PC-3 (cell line): ENCODE measurements around the gene DIRAS1. TPM values are rescaled to one million over a fixed set of nuclear protein-coding genes. Genes with fewer than 3 reads are reported as not detected.

Experiments
- ATAC-seq: fragments of 200-7000 bp; cut with Tn5 transposase; 2 replicates; pipeline ENCODE4 v1.9.1; 2020; ENCODE audit warnings: mild to moderate bottlenecking, moderate library complexity
- BruUV-seq: library from RNA; stranded (reverse); fragments of 400-500 nt; replicated peaks from 2 replicates; lab custom pipeline; 2021; lab: Mats Ljungman, UMichigan
- CTCF ChIA-PET: fragments of 300-600 bp; sonication (Branson Sonifier 250); formaldehyde crosslinking; loops from one replicate; lab custom pipeline; 2022; ENCODE audit warnings: antibody characterized with exemption; lab: Charles Lee
- POLR2A ChIA-PET: fragments of 300-600 bp; sonication (Branson Sonifier 250); formaldehyde crosslinking; loops from one replicate; lab custom pipeline; 2022; ENCODE audit warnings: antibody characterized with exemption; ENCODE audit not compliant: unreplicated experiment; lab: Charles Lee
- DNase-seq: peaks from one replicate; pipeline ENCODE4 v3.0.0-alpha.2; 2015
- H2AFZ ChIP-seq: fragments of 300-600 bp; sonication (generic); 2 replicates; pipeline ENCODE4 v1.6.0; 2016; ENCODE audit warnings: antibody characterized with exemption, low read length
- H3F3A ChIP-seq: fragments of 300-600 bp; sonication (generic); one replicate; pipeline ENCODE4 v1.6.0; 2017; ENCODE audit warnings: antibody characterized with exemption, low read length, control low read depth, mild to moderate bottlenecking; ENCODE audit not compliant: unreplicated experiment
- H3K27ac ChIP-seq: fragments of 300-600 bp; sonication (generic); 2 replicates; pipeline ENCODE4 v1.5.1; 2016; ENCODE audit warnings: mild to moderate bottlenecking, low read length
- H3K27me3 ChIP-seq: fragments of 300-600 bp; sonication (generic); 2 replicates; pipeline ENCODE4 v1.6.1; 2016; ENCODE audit warnings: low read length, mixed read lengths
- H3K36me3 ChIP-seq: fragments of 300-600 bp; sonication (generic); 2 replicates; pipeline ENCODE4 v1.6.1; 2016; ENCODE audit warnings: low read depth, mixed run types, low read length, mixed read lengths
- H3K4me1 ChIP-seq: fragments of 300-600 bp; sonication (generic); 2 replicates; pipeline ENCODE4 v1.5.1; 2016; ENCODE audit warnings: low read length; ENCODE audit not compliant: insufficient read depth
- H3K4me2 ChIP-seq: fragments of 300-600 bp; sonication (generic); 2 replicates; pipeline ENCODE4 v1.6.0; 2016; ENCODE audit warnings: low read length
- H3K4me3 ChIP-seq: fragments of 300-600 bp; sonication (generic); 2 replicates; pipeline ENCODE4 v1.5.1; 2016; ENCODE audit warnings: mild to moderate bottlenecking, low read length, mixed read lengths
- H3K79me2 ChIP-seq: fragments of 300-600 bp; sonication (generic); 2 replicates; pipeline ENCODE4 v1.6.1; 2017; ENCODE audit warnings: low read length, mixed read lengths
- H3K9ac ChIP-seq: fragments of 300-600 bp; sonication (generic); 2 replicates; pipeline ENCODE4 v1.6.0; 2016; ENCODE audit warnings: mild to moderate bottlenecking, low read length
- H3K9me2 ChIP-seq: fragments of 300-600 bp; sonication (generic); replicated peaks from 2 replicates; pipeline ENCODE4 v1.6.1; 2016; ENCODE audit warnings: mixed run types, low read length, mixed read lengths
- H3K9me3 ChIP-seq: fragments of 300-600 bp; sonication (generic); 2 replicates; pipeline ENCODE4 v1.6.1; 2016; ENCODE audit warnings: low read length, mixed read lengths
- H4K20me1 ChIP-seq: fragments of 300-600 bp; sonication (generic); 2 replicates; pipeline ENCODE4 v1.6.1; 2016; ENCODE audit warnings: low read length, mixed read lengths
- EZH2 ChIP-seq: fragments of 300-600 bp; sonication (generic); IDR thresholded peaks from one replicate; pipeline ENCODE4 v1.6.1; 2017; ENCODE audit warnings: antibody characterized with exemption, mild to moderate bottlenecking, low read length; ENCODE audit not compliant: unreplicated experiment
- EZH2phosphoT487 ChIP-seq: fragments of 300-600 bp; sonication (generic); IDR thresholded peaks from 2 replicates; pipeline ENCODE4 v1.6.1; 2018; ENCODE audit warnings: mild to moderate bottlenecking, antibody characterized with exemption, low read length, borderline replicate concordance
- intact Hi-C: fragments of 100-400 bp; cut with micrococcal nuclease; formaldehyde crosslinking; loops from 2 replicates; pipeline ENCODE4 v1.9.0; 2023
- total RNA-seq: library from RNA; depleted of rRNA; stranded (reverse); fragments of >200 nt; gene quantifications from 2 replicates; pipeline ENCODE4 v1.2.3, GENCODE V29; 2014
- TF ChIP-seq, protein P1 (sequence below): fragments of 300-600 bp; sonication (generic); conservative IDR thresholded peaks from 2 replicates; pipeline ENCODE4 v1.5.1; 2017; ENCODE audit warnings: antibody characterized with exemption, low read depth, mild to moderate bottlenecking, low read length

DIRAS1 gene
- total RNA-seq, 1 experiment from 2014 or later: 2.0 TPM

DNA sequence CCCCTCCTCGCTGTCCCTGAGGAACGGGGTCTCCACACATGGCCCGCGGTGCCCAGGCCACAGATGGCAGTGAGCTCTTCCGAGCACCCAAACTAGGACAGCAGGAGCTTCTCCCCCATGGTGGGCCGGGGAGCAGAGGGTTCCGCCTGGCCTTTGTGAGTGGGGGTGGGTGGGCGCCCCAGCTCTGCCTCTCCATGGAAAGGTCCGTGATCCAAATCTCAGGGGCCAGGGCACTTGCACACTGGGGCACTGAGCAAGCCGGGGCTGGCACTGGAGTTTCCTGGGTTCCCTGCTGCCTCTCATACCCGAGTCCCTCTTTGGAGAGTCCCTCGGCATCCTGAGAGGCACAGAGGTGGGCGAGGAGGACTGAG, 2.2 kb upstream of the DIRAS1 start:
- ATAC-seq (no peak), DNase-seq (no peak)
- Histone ChIP-seq H3K4me2 (peak overlapping the region; percentile 56), H3K9ac (peak overlapping the region; percentile 23; the same call in 1 of the 2 replicates), H4K20me1 (no peaks in the 10 kb centered on the region), H3K27ac (no peak overlapping the region), H2AFZ (no peak overlapping the region), H3K79me2 (no peaks in the 10 kb centered on the region), H3K9me2 (no peaks in the 10 kb centered on the region), H3K4me1 (peaks cover 22% of the 10 kb centered on the region), H3K4me3 (no peak overlapping the region), H3F3A (no peaks in the 10 kb centered on the region), H3K36me3 (no peaks in the 10 kb centered on the region), H3K27me3 (no peaks in the 10 kb centered on the region), H3K9me3 (no peaks in the 10 kb centered on the region)
- CTCF ChIA-PET: interaction anchor here (1.5 kb wide), 1 partner anchor 75 kb away, joined by 8 read pairs; no protein-coding TSS in a partner anchor
- intact Hi-C loops: no loop called here
- POLR2A ChIA-PET: interaction anchor here (0.5 kb wide), 1 partner anchor 247 kb away, joined by 18 read pairs; the partner anchor contains the start of gene GADD45B
- BruUV-seq: no TSS peak
- TF ChIP-seq, protein P1, sequence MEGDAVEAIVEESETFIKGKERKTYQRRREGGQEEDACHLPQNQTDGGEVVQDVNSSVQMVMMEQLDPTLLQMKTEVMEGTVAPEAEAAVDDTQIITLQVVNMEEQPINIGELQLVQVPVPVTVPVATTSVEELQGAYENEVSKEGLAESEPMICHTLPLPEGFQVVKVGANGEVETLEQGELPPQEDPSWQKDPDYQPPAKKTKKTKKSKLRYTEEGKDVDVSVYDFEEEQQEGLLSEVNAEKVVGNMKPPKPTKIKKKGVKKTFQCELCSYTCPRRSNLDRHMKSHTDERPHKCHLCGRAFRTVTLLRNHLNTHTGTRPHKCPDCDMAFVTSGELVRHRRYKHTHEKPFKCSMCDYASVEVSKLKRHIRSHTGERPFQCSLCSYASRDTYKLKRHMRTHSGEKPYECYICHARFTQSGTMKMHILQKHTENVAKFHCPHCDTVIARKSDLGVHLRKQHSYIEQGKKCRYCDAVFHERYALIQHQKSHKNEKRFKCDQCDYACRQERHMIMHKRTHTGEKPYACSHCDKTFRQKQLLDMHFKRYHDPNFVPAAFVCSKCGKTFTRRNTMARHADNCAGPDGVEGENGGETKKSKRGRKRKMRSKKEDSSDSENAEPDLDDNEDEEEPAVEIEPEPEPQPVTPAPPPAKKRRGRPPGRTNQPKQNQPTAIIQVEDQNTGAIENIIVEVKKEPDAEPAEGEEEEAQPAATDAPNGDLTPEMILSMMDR: no peak
- no peak for TF ChIP-seq EZH2phosphoT487
- no peak for TF ChIP-seq EZH2

DNA sequence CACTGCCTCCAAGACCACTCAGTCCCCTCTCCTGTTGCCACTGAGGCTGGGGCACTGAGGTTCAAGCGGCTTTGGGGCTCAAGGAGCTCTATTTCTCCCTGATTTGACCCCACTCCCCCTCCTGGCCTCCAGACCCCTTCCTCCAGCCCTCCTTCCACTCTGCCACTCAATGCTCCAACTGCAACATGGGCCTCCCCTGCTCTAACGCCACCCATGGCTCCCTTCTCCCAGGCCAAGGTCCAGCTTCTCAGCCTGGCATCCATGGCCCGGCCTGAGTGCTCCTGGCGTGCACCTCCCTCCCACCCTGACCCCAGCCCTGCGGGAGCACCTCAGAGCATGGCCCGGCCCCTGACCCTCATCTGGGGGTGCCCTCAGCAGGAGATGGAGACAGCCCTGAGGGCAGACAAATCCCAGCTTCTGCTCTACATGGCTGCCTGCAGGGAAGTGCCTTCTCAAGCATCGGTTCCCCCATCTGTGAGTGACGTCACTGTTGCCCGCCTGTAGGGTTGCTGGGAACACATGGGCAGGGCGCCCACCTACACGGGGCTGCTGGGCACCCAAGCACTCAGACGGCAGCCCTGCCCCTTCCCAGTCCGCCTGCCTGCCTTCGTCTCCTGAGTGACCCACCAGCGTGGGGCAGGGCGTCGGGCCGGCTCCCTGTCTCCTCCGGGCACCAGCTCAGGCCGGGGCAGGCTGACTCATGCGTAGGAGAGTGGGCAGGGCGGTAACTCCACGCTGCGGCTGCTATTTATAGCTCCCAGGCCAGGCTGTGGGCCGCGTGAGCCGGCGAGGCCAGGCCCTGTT, 1.6 kb upstream of the DIRAS1 start:
- Histone ChIP-seq H3K27ac (no peak overlapping the region), H3K27me3 (no peaks in the 10 kb centered on the region), H4K20me1 (no peaks in the 10 kb centered on the region), H3K9me3 (no peaks in the 10 kb centered on the region), H3K9me2 (no peaks in the 10 kb centered on the region), H3K79me2 (no peaks in the 10 kb centered on the region), H3K4me2 (peak overlapping the region; percentile 56), H3K4me1 (peaks cover 20% of the 10 kb centered on the region), H3F3A (no peaks in the 10 kb centered on the region), H3K36me3 (no peaks in the 10 kb centered on the region), H3K9ac (0 out of 2 replicates have a peak overlapping the region, but pooled peaks have one; percentile 23), H2AFZ (no peak overlapping the region), H3K4me3 (no peak overlapping the region)
- TF ChIP-seq EZH2phosphoT487: no peak
- TF ChIP-seq, protein P1: no peak
- no peak for TF ChIP-seq EZH2
- ChIA-PET POLR2A (interaction anchor here (0.5 kb wide), 1 partner anchor 247 kb away, joined by 18 read pairs; the partner anchor contains the start of gene GADD45B), CTCF (interaction anchor here (1.5 kb wide), 1 partner anchor 74 kb away, joined by 8 read pairs; no protein-coding TSS in a partner anchor)
- intact Hi-C loops: no loop called here
- BruUV-seq: no TSS peak
- DNase-seq (peak; percentile 54), ATAC-seq (peak; percentile 87)
